Tibial nerve (tissue), 4 donors: ENCODE measurements around the gene BCAS3. TPM values are rescaled to one million over a fixed set of nuclear protein-coding genes. Genes with fewer than 3 reads are reported as not detected.

Experiments used
- DNase-seq, 2 donors: peaks; one replicate each; pipeline ENCODE4 v3.0.0-alpha.2; 2019; ENCODE audit warnings: low spot score in 2 of 2
- H3K27ac ChIP-seq, 4 donors: fragments of 200-600 bp; sonication (generic) in 3 of 4; one replicate each; pipeline ENCODE4 v1.5.1; 2017 to 2019; ENCODE audit warnings: mild to moderate bottlenecking in 1 of 4
- H3K27me3 ChIP-seq, 2 donors: fragments of 200-600 bp; sonication (generic) in 1 of 2; one replicate each; pipeline versions ENCODE4 v1.5.1 to v1.6.0; 2017 to 2019
- H3K36me3 ChIP-seq, 3 donors: fragments of 200-600 bp; sonication (generic); one replicate each; pipeline ENCODE4 v1.5.1; 2018 to 2019
- H3K4me1 ChIP-seq, 4 donors: fragments of 200-600 bp; sonication (generic) in 3 of 4; one replicate each; pipeline ENCODE4 v1.5.1; 2017 to 2019
- H3K4me3 ChIP-seq, 4 donors: fragments of 200-600 bp; sonication (generic) in 3 of 4; one replicate each; pipeline ENCODE4 v1.5.1; 2017 to 2019; ENCODE audit warnings: mild to moderate bottlenecking in 1 of 4, moderate library complexity in 1 of 4
- H3K9me3 ChIP-seq, 4 donors: fragments of 200-600 bp; sonication (generic) in 3 of 4; one replicate each; pipeline ENCODE4 v1.5.1; 2017 to 2019
- EP300 ChIP-seq, 2 donors: sonication (generic); formaldehyde crosslinking; IDR thresholded peaks; one replicate each; pipeline ENCODE4 v1.6.1; 2017; ENCODE audit warnings: antibody characterized with exemption in 2 of 2, mild to moderate bottlenecking in 1 of 2
- POLR2A ChIP-seq, 2 donors: fragments of 450-650 bp; IDR thresholded peaks; one replicate each; pipeline ENCODE4 v1.6.1; 2017; ENCODE audit warnings: antibody characterized with exemption in 2 of 2, mild to moderate bottlenecking in 2 of 2, moderate library complexity in 2 of 2
- WGBS, 2 donors: methylation state at CpG; one replicate each; pipeline ENCODE4 v1.1.5; 2018; 5-methylcytosine and 5-hydroxymethylcytosine counted together
- total RNA-seq, 4 donors: library from RNA; depleted of rRNA; stranded (reverse); fragments of >200 nt; gene quantifications; one replicate each; pipeline ENCODE4 v1.1.0, GENCODE V29; 2016
- TF ChIP-seq, protein P1 (sequence below), 5 experiments: fragments of 200-600 bp in 3 of 5; fragments of 450-650 bp in 2 of 5; sonication (generic) in 3 of 5; IDR thresholded peaks; one replicate each; pipeline ENCODE4 v1.5.1; 2016 to 2019; ENCODE audit warnings: antibody characterized with exemption in 5 of 5, mild to moderate bottlenecking in 3 of 5, moderate library complexity in 2 of 5

BCAS3 gene
- total RNA-seq, 4 donors from 2014 or later = 26.4 to 48.1 (median 44.8) TPM

- peaks cover 0 to 5% (median 0%) of the 10 kb centered on the region in 4 donors for H3K4me1 ChIP-seq
Measured at GRCh38 chr17:61075988-61076387, 398.3 kb downstream of the BCAS3 start.

GRCh38 chr17:61076621-61077031 lies 399.0 kb downstream of the BCAS3 start:
- no peak overlapping the region for H3K4me3 ChIP-seq
- H3K4me1 ChIP-seq = peaks cover 0 to 5% (median 0%) of the 10 kb centered on the region in 4 donors
- 59 to 61% methylated on average over 3 of the region's 3 CpGs for WGBS, 2 donors
- DNase-seq = no peak
- peaks cover 0 to 14% (median 0%) of the 10 kb centered on the region in 3 donors for H3K36me3 ChIP-seq
- H3K27ac ChIP-seq = no peak overlapping the region
- TF ChIP-seq, protein P1, sequence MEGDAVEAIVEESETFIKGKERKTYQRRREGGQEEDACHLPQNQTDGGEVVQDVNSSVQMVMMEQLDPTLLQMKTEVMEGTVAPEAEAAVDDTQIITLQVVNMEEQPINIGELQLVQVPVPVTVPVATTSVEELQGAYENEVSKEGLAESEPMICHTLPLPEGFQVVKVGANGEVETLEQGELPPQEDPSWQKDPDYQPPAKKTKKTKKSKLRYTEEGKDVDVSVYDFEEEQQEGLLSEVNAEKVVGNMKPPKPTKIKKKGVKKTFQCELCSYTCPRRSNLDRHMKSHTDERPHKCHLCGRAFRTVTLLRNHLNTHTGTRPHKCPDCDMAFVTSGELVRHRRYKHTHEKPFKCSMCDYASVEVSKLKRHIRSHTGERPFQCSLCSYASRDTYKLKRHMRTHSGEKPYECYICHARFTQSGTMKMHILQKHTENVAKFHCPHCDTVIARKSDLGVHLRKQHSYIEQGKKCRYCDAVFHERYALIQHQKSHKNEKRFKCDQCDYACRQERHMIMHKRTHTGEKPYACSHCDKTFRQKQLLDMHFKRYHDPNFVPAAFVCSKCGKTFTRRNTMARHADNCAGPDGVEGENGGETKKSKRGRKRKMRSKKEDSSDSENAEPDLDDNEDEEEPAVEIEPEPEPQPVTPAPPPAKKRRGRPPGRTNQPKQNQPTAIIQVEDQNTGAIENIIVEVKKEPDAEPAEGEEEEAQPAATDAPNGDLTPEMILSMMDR (IDR thresholded peaks at IDR 0.05) = no peak
- TF ChIP-seq EP300 (IDR thresholded peaks at IDR 0.05) (no peak), POLR2A (IDR thresholded peaks at IDR 0.05) (no peak)
- no peaks in the 10 kb centered on the region for H3K9me3 ChIP-seq
- H3K27me3 ChIP-seq = no peaks in the 10 kb centered on the region

More at GRCh38 chr17:61075988-61076387, 398.3 kb downstream of the BCAS3 start:
- no peak overlapping the region for H3K4me3 ChIP-seq
- TF ChIP-seq POLR2A (IDR thresholded peaks at IDR 0.05) = no peak
- TF ChIP-seq, protein P1 (IDR thresholded peaks at IDR 0.05) = no peak
- TF ChIP-seq EP300 (IDR thresholded peaks at IDR 0.05) = no peak
- 97 to 100% methylated on average over 1 of the region's 1 CpG for WGBS, 2 donors
- H3K36me3 ChIP-seq = peaks cover 0 to 14% (median 0%) of the 10 kb centered on the region in 3 donors
- no peaks in the 10 kb centered on the region for H3K9me3 ChIP-seq
- H3K27me3 ChIP-seq = no peaks in the 10 kb centered on the region
- no peak overlapping the region for H3K27ac ChIP-seq
- DNase-seq = no peak

GRCh38 chr17:61081959-61082358 lies 404.3 kb downstream of the BCAS3 start:
- Histone ChIP-seq H3K27ac (no peak overlapping the region), H3K27me3 (no peaks in the 10 kb centered on the region), H3K9me3 (no peaks in the 10 kb centered on the region), H3K4me1 (no peaks in the 10 kb centered on the region), H3K36me3 (peaks cover 0 to 15% (median 0%) of the 10 kb centered on the region in 3 donors), H3K4me3 (no peak overlapping the region)
- DNase-seq = no peak
- no peak for TF ChIP-seq POLR2A (IDR thresholded peaks at IDR 0.05)
- no peak for TF ChIP-seq EP300 (IDR thresholded peaks at IDR 0.05)
- TF ChIP-seq, protein P1 (IDR thresholded peaks at IDR 0.05) = no peak
- WGBS, 2 donors = 71 to 77% methylated on average over 3 of the region's 3 CpGs

- TF ChIP-seq, protein P1 (IDR thresholded peaks at IDR 0.05) = no peak
- TF ChIP-seq EP300 (IDR thresholded peaks at IDR 0.05) (no peak), POLR2A (IDR thresholded peaks at IDR 0.05) (no peak)
- 90 to 92% methylated on average over 5 of the region's 5 CpGs for WGBS, 2 donors
- H3K9me3 ChIP-seq = no peaks in the 10 kb centered on the region
- peaks cover 0 to 15% (median 0%) of the 10 kb centered on the region in 3 donors for H3K36me3 ChIP-seq
- DNase-seq = no peak
- H3K4me3 ChIP-seq = no peak overlapping the region
- H3K27ac ChIP-seq = no peak overlapping the region
- H3K27me3 ChIP-seq = no peaks in the 10 kb centered on the region
- H3K4me1 ChIP-seq = no peaks in the 10 kb centered on the region
Measured at GRCh38 chr17:61084260-61084659, 406.6 kb downstream of the BCAS3 start.

GRCh38 chr17:61087024-61087423 lies 409.4 kb downstream of the BCAS3 start:
- TF ChIP-seq, protein P1 (IDR thresholded peaks at IDR 0.05) = no peak
- no peak for TF ChIP-seq POLR2A (IDR thresholded peaks at IDR 0.05)
- TF ChIP-seq EP300 (IDR thresholded peaks at IDR 0.05) = no peak
- Histone ChIP-seq H3K4me1 (no peaks in the 10 kb centered on the region), H3K27me3 (no peaks in the 10 kb centered on the region), H3K9me3 (peaks cover 0 to 13% (median 0%) of the 10 kb centered on the region in 4 donors), H3K27ac (no peak overlapping the region), H3K36me3 (peaks cover 0 to 20% (median 0%) of the 10 kb centered on the region in 3 donors), H3K4me3 (no peak overlapping the region)
- no peak for DNase-seq
- 93 to 95% methylated on average over 4 of the region's 4 CpGs for WGBS, 2 donors
